ENCODE measurements around the gene NHSL2. TPM values are rescaled to one million over a fixed set of nuclear protein-coding genes. Genes with fewer than 3 reads are reported as not detected.
A peak's percentile ranks its signal among the peaks of the same experiment; 100 is the strongest.

NHSL2 gene
- total and polyA plus RNA-seq, 8 donors: under 0.01 to 6.4 (median 1.7) TPM

- WGBS, 5 donors: 68 to 91% (median 78%) methylated on average over 2 of the region's 2 CpGs
- TF ChIP-seq POLR2A (IDR thresholded peaks at IDR 0.05) (no peak), EP300 (IDR thresholded peaks at IDR 0.05) (no peak), CTCF (IDR thresholded peaks at IDR 0.05) (no peak), POLR2AphosphoS5 (IDR thresholded peaks at IDR 0.05) (no peak)
- peaks cover 0 to 9% (median 0%) of the 10 kb centered on the region in 3 donors for H3K27me3 ChIP-seq
- no peak overlapping the region for H3K27ac ChIP-seq
- H3K9me3 ChIP-seq: no peaks in the 10 kb centered on the region
- intact Hi-C loops (cut with DNase I; ENCODE audit: low total_unique reads): no loop called here
- H3K4me3 ChIP-seq: no peak overlapping the region
- peaks cover 0 to 19% (median 0%) of the 10 kb centered on the region in 4 donors for H3K4me1 ChIP-seq
- no peaks in the 10 kb centered on the region for H3K36me3 ChIP-seq
- DNase-seq: no peak
Measured at GRCh38 chrX:71994601-71995000, 84.0 kb downstream of the NHSL2 start.

- no peak for TF ChIP-seq POLR2A (IDR thresholded peaks at IDR 0.05)
- H3K4me1 ChIP-seq: peaks cover 0 to 19% (median 0%) of the 10 kb centered on the region in 4 donors
- H3K4me3 ChIP-seq: no peak overlapping the region
- intact Hi-C loops (cut with DNase I; ENCODE audit: low total_unique reads): no loop called here
- WGBS, 5 donors: 55 to 75% (median 68%) methylated on average over 2 of the region's 2 CpGs
- no peaks in the 10 kb centered on the region for H3K9me3 ChIP-seq
- H3K36me3 ChIP-seq: no peaks in the 10 kb centered on the region
- DNase-seq: no peak
- H3K27ac ChIP-seq: no peak overlapping the region
- H3K27me3 ChIP-seq: peaks cover 0 to 9% (median 0%) of the 10 kb centered on the region in 3 donors
Measured at GRCh38 chrX:71995122-71995521, 84.5 kb downstream of the NHSL2 start.

GRCh38 chrX:71996136-71996535, 85.5 kb downstream of the NHSL2 start:
- H3K27ac ChIP-seq: no peak overlapping the region
- 29 to 53% (median 42%) methylated on average over 3 of the region's 3 CpGs for WGBS, 5 donors
- no peak overlapping the region for H3K4me3 ChIP-seq
- peaks cover 0 to 9% (median 0%) of the 10 kb centered on the region in 3 donors for H3K27me3 ChIP-seq
- H3K9me3 ChIP-seq: no peaks in the 10 kb centered on the region
- peaks cover 0 to 15% (median 0%) of the 10 kb centered on the region in 4 donors for H3K4me1 ChIP-seq
- DNase-seq: peak in 1 of 2 donors; percentile 37
- TF ChIP-seq EP300 (IDR thresholded peaks at IDR 0.05) (no peak), POLR2A (IDR thresholded peaks at IDR 0.05) (no peak), POLR2AphosphoS5 (IDR thresholded peaks at IDR 0.05) (no peak), CTCF (IDR thresholded peaks at IDR 0.05) (no peak)
- intact Hi-C loops (cut with DNase I; ENCODE audit: low total_unique reads): no loop called here
- no peaks in the 10 kb centered on the region for H3K36me3 ChIP-seq

GRCh38 chrX:71996826-71997225, 86.2 kb downstream of the NHSL2 start:
- Histone ChIP-seq H3K4me1 (peaks cover 0 to 8% (median 0%) of the 10 kb centered on the region in 4 donors), H3K27me3 (peaks cover 0 to 9% (median 0%) of the 10 kb centered on the region in 3 donors), H3K36me3 (no peaks in the 10 kb centered on the region), H3K9me3 (no peaks in the 10 kb centered on the region), H3K27ac (peak overlapping the region in 1 of 5 donors; percentile 13), H3K4me3 (no peak overlapping the region)
- intact Hi-C loops (cut with DNase I; ENCODE audit: low total_unique reads): no loop called here
- WGBS, 5 donors: 51 to 79% (median 72%) methylated on average over 3 to 6 of the region's 6 CpGs
- TF ChIP-seq POLR2A (IDR thresholded peaks at IDR 0.05): no peak
- no peak for TF ChIP-seq CTCF (IDR thresholded peaks at IDR 0.05)
- TF ChIP-seq EP300 (IDR thresholded peaks at IDR 0.05): no peak
- TF ChIP-seq POLR2AphosphoS5 (IDR thresholded peaks at IDR 0.05): no peak
- peak in 1 of 2 donors; percentile 47 for DNase-seq

- Histone ChIP-seq H3K36me3 (no peaks in the 10 kb centered on the region), H3K27me3 (peaks cover 0 to 9% (median 0%) of the 10 kb centered on the region in 3 donors), H3K27ac (peak overlapping the region in 1 of 5 donors; percentile 13), H3K4me1 (peaks cover 0 to 3% (median 0%) of the 10 kb centered on the region in 4 donors), H3K9me3 (no peaks in the 10 kb centered on the region), H3K4me3 (no peak overlapping the region)
- WGBS, 5 donors: 36 to 67% (median 57%) methylated on average over 2 to 3 of the region's 3 CpGs
- intact Hi-C loops (cut with DNase I; ENCODE audit: low total_unique reads): no loop called here
- no peak for DNase-seq
- TF ChIP-seq CTCF (IDR thresholded peaks at IDR 0.05) (no peak), POLR2AphosphoS5 (IDR thresholded peaks at IDR 0.05) (no peak), POLR2A (IDR thresholded peaks at IDR 0.05) (no peak), EP300 (IDR thresholded peaks at IDR 0.05) (no peak)
Measured at GRCh38 chrX:71997320-71997719, 86.7 kb downstream of the NHSL2 start.
